Activated CD4-positive, CD25-positive, alpha-beta regulatory T cell (primary cell): ENCODE data around the gene TFCP2L1.
"Not testable (repeated sequence)": the region's sequence is repeated elsewhere in the genome, so short reads cannot be mapped to it uniquely, and the experiment has no call there.

Experiments
- DNase-seq, 4 experiments: peaks; one replicate each; lab custom pipeline; 2025; lab: John Stamatoyannopoulos, UW

TFCP2L1 gene, protein sequence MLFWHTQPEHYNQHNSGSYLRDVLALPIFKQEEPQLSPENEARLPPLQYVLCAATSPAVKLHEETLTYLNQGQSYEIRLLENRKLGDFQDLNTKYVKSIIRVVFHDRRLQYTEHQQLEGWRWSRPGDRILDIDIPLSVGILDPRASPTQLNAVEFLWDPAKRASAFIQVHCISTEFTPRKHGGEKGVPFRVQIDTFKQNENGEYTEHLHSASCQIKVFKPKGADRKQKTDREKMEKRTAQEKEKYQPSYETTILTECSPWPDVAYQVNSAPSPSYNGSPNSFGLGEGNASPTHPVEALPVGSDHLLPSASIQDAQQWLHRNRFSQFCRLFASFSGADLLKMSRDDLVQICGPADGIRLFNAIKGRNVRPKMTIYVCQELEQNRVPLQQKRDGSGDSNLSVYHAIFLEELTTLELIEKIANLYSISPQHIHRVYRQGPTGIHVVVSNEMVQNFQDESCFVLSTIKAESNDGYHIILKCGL

DNA sequence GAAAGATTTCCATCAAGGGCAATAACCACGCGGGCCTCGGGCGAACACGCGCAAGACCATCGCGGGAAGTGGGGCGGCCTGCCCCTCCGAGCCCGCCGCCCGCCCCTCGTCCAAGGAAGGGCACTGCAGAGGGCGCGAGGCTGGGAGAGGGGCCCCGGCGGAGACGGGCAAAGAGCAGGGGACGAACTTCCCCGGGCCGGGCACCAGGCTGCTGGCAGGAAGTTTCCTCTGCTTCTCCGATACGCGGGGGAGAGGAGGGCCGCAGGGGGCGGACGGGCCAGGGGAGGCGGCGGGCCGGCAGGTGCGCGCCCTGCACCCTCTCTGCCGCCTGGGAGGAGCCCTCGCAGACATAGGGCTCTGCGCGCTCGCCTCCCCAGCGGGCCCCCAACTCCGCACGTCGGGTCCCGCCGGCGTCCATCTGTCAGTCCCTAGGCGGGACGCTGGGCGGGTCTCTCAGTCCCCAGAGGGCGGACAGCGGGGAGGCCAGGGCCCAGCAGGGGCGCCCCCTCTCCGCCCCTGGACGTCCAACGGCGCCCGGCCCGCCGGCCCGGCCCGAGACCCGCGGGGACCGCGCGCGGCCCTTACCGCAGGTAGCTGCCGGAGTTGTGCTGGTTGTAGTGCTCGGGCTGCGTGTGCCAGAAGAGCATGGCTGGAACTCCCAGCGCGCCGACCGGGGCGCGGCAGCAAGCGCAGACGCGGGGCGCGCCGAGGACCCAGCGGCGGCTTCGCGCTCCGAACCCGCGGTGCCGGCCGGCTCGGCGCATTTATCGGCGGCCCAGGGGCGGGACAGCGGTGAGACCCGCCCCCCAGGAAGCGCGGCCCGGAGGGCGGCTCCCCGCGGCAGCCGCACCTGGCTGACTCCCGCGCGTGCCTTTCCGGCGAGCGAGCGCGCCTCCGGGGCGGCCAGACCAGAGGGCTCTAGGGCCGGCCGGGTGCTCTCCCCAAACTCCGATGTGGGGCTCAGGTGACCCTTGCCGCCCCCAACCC, at the start of gene TFCP2L1:
Gene TFCP2L1 (minus strand): TSS at position 740 of the 987 bp plus-strand sequence. CDS start 93 bp downstream, at position 647.
- no peak for DNase-seq

DNA sequence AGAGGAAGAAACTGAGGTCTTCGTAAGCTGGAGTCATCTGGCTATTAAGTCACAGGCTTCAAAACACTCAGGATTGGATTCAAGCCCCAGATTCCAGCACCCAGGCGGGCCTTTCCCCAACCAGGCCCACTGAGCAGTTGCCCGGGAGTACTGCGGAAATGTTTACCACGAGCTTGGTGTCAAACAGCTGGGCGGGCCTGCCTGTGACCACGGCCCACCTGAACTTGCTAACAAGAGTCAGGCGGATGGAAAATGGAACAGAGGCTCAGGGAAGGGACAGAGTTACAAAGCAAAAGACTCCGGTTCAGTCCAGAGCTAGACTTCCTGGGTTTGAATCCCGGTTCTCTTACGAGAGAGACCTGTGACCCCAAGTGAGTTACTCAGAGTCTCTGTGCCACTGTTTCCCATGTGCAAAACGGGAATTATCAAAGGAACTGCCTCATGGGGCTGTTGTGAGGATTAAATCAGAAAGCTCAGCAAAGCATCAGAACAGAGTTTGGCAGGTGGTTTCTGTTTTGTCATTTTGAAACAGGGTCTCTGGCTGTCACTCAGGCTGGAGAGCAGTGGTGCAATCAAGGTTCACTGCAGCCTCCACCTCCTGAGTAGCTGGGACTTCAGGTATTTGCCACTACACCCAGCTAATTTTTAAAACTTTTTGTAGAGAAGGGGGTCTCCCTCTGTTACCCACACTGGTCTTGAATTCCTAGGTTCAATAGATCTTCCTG, 49.0 kb upstream of the TFCP2L1 start:
- no peak for DNase-seq

DNA sequence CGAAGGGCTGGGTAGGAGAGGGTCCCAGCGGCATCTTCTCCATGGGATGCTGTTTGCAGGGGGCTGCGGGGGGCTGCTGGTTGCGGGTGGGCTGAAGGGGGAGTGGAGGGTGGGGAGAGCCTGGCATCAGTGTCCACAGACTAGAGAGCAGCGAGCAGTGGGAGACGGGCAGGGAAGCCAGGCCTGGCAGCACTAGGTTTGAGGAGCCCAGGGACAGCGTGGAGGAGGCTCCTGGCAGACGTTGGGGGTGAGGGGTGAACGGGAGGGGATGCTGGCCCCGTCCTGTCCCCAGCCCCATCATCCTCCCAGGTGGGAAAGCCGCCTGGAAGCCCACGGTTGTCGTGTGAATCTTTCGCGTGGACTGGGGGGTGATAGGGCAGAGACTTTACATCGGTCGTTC, 48.2 kb upstream of the TFCP2L1 start:
- DNase-seq, result no peak

DNA sequence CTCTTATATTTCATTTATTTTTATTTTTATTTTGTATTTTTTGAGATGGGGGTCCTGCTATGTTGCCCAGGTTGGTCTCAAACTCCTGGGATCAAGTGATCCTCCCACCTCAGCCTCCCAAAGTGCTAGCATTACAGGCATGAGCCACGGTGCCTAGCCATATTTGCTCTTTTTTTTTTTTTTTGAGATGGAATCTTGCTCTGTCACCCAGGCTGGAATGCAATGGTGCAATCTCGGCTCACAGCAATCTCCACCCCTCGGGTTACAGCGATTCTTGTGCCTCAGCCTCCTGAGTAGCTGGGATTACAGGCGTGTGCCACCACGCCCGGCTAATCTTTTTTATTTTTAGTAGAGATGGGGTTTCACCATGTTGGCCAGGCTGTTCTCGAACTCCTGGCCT, 46.3 kb upstream of the TFCP2L1 start:
- not testable (repeated sequence) for DNase-seq

DNA sequence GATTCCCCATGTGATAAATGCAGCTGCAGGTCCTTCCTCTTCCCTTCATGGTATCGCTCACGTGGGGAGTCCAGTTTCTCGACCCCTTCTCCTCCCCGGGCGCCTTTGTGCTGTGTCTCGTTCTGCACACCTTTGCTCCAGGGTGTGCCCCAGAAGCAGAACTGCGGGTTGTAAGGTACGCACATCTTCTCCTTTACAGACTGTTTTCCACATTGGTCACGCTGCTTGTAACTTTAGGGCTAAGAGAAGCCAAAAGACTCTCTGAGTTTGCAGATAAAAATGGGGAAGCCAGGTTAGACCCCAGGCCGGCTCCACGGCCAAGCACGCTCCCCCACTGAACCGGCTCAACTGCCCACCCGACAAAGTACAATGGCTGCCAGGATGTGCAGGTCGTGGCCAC, 45.9 kb upstream of the TFCP2L1 start:
- DNase-seq, result no peak

DNA sequence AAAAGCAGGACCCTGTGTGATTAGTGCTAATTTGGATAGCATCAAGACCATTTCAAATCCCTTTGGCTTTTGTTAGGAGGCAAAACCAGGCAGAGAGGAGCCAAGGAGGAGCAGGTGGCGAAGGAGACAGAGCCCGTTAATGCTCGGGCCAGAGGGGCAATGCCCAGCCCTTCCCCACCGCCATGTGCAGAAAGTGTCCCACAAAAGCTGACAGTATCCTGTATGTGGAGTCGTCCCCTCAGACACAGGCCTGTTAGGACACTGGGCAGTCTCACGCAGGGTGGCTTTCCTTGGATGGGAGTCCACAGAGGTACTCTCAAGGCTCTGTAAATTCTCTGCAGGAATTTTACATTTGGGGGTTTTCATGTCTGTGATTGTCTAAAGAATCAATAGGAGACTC, 44.8 kb upstream of the TFCP2L1 start:
- no peak for DNase-seq

DNA sequence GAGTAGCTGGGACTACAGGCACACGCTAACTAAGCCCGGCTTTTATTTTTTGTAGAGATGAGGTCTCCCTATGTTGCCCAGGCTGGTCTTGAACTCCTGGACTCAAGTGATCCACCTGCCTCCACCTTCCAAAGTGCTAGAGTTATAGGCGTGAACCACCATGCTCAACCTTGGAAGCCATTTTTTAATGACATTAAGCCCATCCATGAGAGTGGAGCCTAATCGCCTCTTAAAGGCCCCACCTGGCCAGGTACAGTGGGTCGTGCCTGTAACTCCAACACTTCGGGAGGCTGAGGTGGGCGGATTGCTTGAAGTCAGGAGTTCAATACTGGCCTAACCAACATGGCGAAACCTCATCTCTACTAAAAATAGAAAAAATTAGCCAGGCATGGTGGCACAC, 41.6 kb upstream of the TFCP2L1 start:
- DNase-seq, result no peak

DNA sequence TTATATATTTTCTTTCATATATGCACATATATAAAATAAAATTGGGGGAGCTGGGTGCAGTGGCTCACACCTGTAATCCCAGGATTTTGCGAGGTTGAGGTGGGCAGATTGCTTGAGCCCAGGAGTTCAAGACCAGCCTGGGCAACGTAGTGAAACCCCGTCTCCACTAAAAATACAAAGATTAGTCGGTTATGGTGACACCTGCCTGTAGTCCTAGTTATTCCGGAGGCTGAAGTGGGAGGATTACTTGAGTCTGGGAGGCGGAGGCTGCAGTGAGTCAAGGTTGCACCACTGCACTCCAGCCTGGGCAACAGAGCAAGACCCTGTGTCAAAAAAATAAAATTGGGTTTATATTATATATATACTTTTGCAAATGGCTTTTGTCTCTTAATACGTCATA, 39.6 kb upstream of the TFCP2L1 start:
- DNase-seq, result no peak

DNA sequence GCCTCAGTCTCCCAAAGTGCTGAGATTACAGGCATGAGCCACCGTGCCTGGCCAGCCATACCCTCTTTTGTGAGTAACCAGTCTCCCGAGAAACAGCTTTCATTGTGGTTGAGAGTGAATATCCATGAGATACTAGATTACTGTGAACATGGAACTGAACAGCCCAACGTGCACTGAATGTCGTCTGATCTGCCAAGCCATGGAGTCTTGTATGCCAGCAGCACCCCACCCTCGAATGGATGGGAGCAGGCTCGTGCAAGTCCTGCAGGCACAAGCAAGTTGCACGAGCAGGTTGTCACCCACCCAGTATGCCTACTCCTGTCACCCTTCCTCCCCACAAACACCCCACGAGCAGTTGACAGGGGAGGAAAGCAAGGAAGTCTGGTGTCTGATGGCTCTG, 36.5 kb upstream of the TFCP2L1 start:
- no peak for DNase-seq

DNA sequence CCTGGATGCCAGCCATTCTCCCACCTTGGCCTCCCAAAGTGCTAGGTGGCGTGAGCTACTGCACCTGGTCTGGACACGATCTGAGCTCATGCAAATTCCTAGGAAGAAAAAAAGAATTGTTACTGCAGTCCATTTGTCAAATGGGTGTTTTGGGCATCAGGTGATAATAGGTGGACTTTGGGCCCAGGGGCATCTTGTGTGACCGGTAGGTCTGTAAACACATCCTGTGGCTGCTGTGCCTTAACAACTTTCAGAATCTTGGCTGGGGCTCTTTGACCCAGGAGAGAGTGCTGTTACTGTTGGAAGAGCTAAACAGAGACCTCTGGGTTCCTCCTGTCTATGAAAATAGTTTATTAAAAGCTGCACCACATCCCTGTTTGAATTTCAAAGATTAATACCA, 34.9 kb upstream of the TFCP2L1 start:
- no peak for DNase-seq

DNA sequence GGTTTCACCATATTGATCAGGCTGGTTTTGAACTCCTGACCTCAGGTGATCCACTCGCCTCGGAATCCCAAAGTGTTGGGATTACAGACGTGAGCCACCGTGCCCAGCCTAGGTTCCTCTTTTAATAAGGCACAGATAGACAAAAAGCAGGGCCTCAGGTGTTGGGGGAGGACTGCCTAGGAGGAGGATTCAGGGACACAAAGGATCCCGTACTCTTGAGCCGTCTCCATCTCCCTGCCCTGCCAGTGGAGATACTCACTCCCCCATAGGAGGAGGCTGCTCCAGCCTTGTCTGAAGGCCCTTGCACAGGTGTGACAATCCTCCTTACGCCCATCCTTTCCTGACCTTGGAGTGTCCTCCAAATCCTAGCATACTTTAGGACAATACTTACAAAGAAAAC, 32.0 kb upstream of the TFCP2L1 start:
- DNase-seq, result no peak

DNA sequence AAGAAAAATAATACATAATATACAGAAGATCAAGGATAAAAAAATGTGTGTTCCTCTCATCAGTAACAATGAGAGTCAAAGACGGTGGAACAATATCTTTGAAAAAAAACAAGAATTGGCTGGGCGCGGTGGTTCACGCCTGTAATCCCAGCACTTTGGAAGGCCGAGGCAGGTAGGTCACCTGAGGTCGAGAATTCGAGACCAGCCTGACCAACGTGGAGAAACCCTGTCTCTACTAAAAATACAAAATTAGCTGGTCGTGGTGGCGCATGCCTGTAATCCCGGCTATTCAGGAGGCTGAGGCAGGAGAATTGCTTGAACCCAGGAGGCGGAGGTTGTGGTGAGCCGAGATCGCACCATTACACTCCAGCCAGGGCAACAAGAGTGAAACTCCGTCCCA, 28.7 kb upstream of the TFCP2L1 start:
- DNase-seq, result not testable (repeated sequence)

DNA sequence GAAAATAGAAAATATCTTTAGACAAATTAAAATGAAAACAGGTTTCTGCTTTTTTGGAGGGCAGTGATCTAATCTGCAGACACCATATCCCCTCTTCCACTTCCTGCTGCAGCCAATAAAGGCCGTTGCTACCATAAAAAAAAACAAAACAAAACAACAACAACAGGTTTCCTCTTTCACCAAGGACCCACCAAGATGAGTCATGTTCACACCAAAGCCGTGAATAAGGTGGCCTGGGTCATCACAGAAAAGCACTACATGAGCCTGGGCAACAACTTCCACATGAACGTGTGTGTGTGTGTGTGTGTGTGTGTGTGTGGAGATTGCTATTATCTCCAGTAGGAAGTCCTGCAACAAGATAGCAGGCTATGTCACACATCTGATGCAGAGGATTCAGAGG, 24.8 kb upstream of the TFCP2L1 start:
- DNase-seq, result no peak

DNA sequence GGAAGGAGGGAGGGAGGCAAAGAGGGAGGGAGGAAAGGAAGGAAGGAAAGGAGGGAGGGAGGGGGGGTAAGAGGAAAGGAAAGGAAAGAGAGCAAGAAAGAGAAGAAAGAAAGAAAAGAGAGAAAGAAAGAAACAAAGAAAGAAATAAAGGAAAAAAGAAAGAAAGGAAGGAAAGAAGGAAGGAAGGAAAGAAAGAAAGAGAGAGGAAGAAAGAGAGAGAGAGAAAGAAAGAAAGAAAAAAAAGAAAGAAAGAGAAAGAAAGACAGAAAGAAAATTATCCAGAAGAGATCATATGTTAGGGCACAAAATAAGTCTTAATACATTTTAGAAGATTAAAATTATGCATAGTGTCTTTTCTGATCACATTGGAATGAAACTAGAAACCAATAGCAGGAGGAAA, 24.3 kb upstream of the TFCP2L1 start:
- no peak for DNase-seq

DNA sequence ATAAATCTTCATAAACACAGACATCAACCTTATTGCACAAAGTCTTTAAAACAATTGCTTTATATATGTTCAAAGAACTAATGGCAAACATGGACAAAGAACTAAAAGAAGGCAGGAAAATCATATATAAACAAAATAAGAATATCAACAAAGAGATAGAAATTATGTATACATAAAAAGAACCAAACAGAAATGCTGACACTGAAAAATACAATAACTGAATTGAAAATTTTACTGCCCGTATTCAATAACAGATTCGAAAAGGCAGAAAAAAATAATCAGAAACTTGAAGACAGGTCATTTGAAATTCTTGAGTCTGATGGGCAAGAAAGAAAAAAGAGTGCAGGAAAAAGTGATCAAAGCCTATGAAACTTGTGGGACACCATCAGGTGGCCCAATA, 22.0 kb upstream of the TFCP2L1 start:
- no peak for DNase-seq

DNA sequence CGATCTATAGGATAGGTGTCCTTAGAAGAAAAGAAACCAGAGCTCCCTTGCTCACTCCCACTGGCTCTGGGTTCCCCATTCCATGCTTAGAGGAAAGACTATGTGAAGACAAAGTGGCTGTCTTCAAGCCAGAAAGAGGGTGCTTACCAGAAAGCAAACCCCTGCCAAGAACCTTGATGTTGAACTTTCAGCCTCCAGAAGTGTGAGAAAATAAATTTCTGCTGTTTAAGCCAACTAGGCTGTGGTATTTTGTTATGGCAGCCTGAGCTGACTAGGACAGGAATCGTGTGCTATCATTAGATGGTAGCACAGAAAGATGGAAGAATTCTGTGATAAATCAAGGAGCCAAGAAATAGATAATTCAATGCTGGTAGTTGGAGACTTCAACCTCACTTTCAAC, 19.9 kb upstream of the TFCP2L1 start:
- DNase-seq, result no peak

DNA sequence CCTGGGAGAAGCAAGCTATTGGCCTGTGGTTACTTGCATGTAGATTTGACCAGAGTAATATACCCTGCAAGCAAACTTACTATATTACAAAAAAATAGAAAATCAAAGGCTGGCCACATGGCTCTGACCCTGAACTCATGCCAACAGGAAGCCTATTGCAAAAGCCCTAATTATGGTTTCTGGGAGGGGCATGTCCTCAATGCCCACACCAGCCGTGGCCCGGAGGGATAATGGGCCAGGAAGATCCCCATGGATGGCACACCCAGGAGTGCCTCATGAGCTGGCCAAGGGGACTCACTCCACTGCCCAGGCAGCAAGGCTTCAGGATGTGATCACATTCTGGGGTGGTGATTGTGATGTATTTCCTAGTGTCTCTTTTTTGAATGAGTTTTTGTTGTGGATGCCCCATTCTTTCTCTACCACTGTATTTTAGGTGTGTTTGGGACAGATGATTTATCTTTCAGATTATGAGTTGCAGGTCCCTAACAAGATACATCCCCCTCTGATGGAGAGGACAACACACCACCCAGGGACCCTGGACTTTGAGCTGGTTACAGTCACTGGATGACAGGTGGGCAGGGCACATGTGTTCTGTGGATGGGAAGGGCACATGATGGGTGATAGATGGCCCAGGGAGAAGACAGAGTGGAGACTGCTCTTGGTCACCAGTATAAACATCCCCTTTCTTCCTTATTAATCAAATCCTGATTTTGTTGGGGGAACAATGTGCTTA, 18.7 kb upstream of the TFCP2L1 start:
- no peak for DNase-seq

DNA sequence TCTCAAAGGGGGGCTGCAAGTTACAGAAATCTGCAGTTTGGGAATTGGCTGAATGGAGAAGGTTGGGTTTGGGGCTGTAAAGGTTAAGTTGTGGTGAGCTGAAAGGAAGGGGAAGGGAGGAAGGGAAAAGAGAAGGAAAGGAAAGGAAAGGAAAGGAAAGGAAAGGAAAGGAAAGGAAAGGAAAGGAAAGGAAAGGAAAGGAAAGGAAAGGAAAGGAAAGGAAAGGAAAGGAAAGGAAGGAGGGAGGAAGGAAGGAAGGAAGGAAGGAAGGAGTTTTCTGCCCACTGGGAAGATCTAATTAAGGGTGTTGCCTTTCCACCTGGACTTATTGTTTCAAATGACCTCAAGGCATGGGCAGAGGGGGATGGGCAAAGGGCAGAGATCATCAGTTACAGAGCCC, 16.2 kb upstream of the TFCP2L1 start:
- not testable (repeated sequence) for DNase-seq

DNA sequence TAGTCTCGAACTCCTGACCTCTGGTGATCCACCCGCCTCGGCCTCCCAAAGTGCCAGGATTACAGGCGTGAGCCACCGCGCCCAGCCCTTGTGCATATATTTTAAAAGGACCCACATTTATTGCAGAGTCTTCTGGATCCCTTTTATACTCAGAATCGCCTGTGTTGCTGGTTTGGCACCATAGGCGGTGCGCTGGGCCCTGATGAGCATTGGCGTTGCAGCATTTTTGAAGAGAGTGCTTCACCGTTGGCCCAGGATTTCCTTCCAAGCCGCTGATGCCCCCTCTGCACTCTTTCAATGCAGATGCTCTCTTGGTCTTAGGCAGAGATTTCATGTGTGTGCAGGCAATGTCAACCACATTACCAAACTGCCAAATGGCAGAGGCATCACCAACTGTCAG, 13.5 kb upstream of the TFCP2L1 start:
- no peak for DNase-seq

DNA sequence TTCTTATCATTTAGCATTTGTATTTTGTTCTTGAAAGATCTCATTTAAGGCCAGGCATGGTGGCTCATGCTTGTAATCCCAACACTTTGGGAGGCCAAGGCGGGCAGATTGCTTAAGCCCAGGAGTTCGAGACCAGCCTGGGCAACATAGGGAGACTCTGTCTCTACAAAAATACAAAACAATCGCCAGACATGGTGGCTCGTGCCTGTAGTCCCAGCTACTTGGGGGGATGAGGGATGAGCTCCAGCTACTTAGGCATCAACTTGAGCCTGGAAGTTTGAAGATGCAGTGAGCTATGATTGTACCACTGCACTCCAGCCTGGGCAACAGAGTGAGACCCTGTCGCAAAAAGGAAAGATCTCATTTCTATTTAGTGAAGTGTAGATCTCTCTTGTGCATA, 12.9 kb upstream of the TFCP2L1 start:
- not testable (repeated sequence) for DNase-seq

DNA sequence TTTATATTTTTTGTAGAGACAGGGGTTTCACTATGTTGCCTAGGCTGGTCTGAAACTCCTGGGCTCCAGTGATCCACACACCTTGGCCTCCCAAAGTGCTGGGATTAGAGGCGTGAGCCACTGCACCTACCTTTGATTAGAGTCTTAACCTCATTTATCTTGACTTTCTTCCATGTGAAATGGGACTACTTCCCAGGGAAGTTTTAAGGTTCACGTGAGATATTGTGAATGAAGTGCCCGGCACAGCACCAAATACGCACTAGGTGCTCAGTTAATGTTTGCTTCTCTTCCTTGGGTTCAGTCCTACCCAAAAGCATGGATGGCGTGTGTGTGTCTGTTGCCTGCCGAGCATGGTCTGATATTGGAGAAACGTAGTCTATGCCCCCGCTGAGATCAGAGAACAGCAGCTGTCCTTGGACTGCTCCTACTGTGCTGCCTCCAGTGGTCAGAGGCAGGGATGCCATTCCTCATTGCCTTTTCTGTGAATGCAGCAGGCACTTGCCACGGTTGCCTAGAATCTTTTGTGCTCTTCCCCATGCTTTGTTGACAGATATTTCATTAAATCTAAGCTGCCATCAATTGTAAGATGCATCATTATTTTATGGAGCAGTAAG, 12.3 kb upstream of the TFCP2L1 start:
- no peak for DNase-seq
